Fibroblast of skin of right quadriceps (primary cell): Measurements from ENCODE around the gene CLINT1.

ENCODE experiments used
- DNase-seq: peaks from one replicate; pipeline ENCODE4 v3.0.0-alpha.2; 2013

CLINT1 gene

GRCh38 chr5:157749462-157749799 lies 109.5 kb downstream of the CLINT1 start:
- no peak for DNase-seq

GRCh38 chr5:157748760-157749461 lies 110.0 kb downstream of the CLINT1 start:
- DNase-seq = peak; percentile 89

GRCh38 chr5:157747766-157748700 lies 110.9 kb downstream of the CLINT1 start:
- peak; percentile 29 for DNase-seq

- DNase-seq = no peak
Measured at GRCh38 chr5:157747173-157747740, 111.7 kb downstream of the CLINT1 start.

DNA sequence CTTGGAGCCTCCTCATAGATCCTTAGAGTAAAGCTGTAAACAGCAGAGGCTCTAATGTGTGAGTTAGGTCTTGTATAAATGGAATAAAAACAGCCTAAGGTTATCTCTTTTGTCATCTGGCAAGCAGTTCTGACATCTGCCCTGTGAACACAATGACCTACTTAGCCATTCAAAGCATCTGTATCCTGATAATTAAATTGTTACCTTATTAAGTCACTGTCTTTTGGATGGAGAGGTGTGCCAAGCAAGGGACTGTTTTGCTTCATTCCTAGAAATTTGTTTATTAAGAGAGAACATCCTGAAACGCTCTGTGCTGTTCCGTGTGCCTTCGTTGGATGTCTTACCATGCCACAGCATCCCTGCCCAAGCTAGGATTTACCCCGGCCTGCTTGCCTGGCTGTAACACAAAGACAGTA lies 113.9 kb downstream of the CLINT1 start:
- DNase-seq = no peak

GRCh38 chr5:157744051-157745011 lies 114.6 kb downstream of the CLINT1 start:
- DNase-seq = no peak

- DNase-seq = peak; percentile 78
Measured at GRCh38 chr5:157743163-157744050, 115.5 kb downstream of the CLINT1 start, which contains the start of gene LSM11. LSM11 (plus strand) TSS chr5:157743712; CDS start chr5:157743751, 39 bp downstream.

DNA sequence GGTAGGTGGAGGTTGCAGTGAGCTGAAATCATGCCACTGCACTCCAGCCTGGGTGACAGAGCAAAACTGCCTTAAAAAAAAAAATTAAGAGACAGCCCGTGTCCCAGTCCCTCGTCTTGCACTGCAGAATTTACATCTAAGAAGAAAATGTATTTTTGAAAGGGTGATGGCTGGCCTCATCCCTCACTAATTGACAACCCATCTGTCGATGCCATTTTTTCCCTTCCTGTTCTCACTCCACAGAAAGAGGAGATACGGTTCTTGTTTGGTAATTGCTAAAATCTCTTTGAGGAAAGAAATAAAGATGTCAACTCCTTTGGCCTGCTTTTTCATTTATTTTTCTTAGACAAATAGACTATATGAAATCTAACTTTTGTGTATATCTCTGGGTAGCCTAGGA lies 117.8 kb downstream of the CLINT1 start:
- no peak for DNase-seq

DNA sequence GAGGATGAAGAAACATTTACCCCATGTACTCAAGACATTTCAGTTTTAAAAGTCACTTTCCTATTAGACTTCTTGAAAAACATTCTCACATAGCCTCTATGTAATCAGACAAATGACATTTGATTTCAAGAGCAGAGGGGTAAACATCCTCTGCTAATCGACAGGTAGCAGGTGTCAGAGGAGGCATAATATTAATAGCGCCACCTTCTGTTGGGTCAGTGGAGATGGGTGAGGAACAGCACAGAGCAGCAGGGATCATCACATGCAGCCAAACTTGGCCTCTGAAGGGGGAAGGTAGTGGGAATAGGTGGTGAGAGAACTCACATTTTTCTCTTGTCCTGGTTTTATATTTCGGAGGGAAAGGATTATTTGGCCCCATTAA lies 118.7 kb downstream of the CLINT1 start:
- no peak for DNase-seq

- DNase-seq = no peak
Measured at GRCh38 chr5:157739388-157740228, 119.3 kb downstream of the CLINT1 start.

DNA sequence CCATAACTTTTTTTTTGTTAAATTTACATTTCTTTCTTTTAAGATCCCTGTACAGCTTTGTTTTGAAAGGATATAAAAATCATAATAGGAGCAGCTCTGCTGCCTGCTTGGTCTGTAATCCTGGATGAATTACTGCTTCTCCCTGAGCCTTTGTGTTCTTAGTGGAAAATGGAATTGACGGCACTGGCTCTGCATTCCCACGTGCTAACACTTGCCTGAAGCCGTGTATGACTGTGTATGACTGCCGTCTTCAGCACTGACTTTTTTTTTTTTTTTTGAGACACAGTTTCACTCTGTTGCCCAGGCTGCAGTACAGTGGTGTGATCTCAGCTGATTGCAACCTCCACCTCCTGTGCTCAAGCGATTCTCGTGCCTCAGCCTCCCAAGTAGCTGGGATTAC lies 123.0 kb downstream of the CLINT1 start:
- no peak for DNase-seq
